Middle frontal gyrus (tissue), 1 donor: ENCODE measurements around the gene FASTKD3.
A peak's percentile ranks its signal among the peaks of the same experiment; 100 is the strongest.

ENCODE experiments used
- DNase-seq: peaks from one replicate; pipeline ENCODE4 v3.0.0-alpha.2; 2015; ENCODE audit warnings: low spot score; ENCODE audit errors: extremely low spot score

The FASTKD3 gene

DNA sequence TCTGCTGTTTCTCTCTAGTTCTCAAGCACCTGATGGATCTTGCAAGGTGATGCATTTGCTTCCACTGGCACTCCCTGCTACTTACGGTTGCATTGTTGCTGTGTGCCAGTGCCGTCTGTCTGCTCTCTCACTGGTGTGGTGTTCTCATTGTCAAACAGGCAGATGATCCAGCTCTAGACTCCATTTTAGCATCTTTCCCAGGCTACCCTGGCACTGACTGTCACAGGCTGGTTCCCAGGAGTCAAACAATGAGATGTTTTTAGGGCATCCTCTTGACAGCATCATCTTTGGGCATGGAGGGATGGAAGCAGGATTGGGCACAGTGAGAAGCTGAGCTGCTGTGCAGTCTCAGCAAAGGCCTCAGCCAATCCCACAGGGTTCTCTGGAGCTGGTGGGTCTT lies 13.0 kb upstream of the FASTKD3 start:
- DNase-seq = peak; percentile 20

DNA sequence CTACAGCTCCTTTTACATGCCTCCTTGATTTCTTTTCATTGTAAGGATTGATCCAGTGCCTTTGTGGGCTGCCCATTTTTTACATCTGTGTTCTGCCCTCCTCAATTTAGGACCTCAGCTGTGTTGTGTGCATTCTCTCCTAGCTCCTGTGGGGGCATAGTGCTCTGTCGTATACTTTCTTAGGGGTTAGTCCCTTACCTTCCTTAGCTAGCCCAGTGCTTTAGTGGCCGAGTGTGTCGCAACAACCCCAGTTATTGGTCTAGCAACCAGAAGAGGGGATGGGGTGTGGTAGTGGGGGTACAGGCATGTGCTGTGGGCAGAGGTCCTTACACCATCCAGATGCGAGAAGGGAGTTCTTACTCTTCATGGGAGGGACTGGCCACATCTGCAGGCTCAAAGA lies 12.3 kb upstream of the FASTKD3 start:
- DNase-seq = no peak

DNA sequence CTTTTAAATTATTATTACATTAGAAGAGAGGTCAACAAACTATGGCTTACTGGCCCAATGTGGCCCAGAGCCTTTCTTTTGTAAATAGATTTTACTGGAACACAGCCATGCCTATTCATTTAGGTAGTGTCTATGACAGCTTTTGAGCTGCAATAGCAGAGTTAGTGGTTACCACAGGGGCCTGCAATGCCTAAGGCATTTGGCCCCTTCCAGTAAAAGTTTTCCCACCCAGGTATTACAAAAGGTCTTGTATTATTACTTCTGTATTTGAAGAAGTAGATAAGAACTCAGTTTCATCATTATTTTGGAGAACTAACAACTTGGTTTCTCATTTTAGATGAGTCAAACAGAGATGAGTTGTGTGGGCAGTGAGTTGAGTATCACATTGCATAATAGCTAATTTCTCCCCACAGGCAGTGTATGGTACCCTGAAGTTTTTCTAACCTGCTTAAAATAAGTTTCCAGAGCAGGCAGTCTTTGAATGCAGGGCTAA lies 9.6 kb upstream of the FASTKD3 start:
- DNase-seq = no peak

DNA sequence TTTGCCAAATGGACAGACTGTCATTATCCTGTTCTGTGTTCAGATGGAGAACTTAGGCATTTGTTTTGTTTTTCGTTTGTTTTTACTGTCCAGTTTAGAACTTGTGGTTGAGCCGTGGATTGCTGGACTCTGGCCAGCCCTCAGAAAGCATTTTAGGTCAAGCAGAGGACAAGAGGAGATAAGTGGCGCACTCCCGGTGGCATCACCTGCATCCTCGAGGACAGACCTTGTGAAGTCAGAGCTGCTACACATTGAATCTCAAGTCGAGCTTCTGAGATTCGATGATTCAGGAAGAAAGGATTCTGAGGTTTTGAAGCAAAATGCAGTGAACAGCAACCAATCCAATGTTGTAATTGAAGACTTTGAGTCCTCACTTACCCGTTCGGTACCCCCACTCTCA lies 9.0 kb upstream of the FASTKD3 start:
- DNase-seq = no peak

DNA sequence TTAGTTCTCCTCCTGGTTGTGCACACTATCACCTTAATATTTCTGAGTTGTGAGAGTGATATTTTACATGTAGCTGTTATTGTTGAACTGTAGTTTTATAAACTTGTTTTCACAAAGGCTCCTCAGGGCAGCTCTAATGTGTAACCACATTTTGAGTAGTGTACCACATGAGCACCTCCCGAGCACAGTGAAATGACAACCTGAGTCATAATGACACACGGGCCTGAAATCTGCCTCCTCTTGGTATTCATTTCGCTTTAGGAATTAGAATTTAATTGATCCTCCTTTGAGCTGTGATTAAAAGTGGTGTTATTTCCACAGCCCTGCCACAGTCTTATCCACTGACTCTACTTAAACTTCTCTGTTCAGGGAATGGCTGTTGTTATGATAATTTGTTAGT lies 8.0 kb upstream of the FASTKD3 start:
- no peak for DNase-seq

DNA sequence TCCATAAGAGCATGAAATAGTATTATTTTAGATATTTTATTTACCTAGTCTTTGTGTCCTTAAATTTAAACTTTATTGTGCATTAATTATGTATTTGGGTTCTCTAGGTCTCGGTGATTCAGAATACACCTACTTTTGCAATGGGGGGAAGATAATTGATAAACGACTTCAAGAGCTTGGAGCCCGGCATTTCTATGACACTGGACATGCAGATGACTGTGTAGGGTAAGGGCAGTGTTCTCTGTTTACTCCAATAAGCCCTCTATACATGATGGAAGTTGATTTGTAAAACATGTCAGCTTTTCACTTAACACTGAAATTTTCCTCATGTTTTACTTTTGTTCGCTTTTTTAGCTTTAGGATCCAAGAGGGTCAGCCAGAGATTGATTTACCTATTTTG lies 6.3 kb upstream of the FASTKD3 start:
- DNase-seq = no peak

DNA sequence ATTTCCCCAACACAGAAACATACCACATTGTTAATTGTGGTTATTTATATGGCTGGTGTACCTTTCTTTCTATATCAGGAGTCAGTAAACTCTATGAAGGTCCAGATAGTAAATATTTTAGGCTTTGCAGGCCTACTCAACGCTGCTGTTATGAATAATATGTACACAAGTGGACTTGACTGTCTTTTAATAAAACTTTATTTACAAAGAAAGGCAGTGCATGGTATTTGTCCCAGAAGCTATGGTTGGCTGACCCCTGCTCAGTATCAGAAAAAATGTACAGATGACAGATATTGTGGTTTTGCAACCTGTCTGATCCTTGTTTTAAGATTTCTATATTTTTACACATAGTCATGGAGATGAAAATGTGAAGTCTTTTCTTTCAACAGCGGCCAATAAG lies 5.8 kb upstream of the FASTKD3 start:
- DNase-seq = no peak

DNA sequence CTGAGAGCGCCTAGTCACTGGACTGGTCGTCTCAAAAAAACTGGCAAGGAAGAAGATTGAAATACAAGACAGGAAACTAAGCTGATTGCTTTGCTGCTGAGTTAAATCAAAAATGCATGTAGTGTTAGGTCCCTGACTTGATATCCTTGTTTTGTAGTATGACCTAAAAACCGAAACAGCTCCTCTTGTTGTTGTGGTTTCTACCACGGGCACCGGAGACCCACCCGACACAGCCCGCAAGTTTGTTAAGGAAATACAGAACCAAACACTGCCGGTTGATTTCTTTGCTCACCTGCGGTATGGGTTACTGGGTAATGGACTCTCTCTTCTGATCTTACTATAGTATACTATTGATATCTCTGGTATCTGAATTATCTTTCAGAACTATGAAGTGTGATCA lies 4.4 kb upstream of the FASTKD3 start:
- DNase-seq = no peak

DNA sequence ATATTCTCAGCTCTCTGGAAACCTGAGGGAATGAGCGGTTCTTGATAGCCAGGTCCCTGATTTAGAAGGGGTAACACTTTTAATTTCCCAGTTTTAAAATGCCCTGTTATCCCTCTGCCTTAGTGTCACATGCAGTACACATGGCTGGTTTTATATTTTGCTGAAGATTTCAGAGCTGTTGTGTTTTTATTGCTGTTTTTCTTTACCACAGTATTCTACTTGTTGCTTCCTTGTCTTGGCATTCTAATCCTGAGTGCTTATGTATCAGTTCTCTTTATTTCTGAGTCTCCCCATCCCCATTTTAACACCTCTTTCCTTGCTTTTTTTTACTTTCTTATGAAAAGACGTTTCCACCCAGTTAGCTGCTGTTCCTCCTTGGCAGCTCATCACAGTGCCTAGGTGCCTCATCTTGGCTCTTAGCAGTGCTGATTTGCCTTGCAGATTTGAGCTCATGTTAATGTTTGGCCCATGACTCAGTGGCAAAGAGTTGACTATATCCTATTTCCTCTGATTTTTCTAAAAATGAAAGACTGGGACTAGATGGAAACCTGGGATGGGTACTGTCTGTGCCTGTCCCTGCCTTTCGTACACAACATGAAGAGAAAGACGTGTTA lies 3.8 kb upstream of the FASTKD3 start:
- DNase-seq = no peak

DNA sequence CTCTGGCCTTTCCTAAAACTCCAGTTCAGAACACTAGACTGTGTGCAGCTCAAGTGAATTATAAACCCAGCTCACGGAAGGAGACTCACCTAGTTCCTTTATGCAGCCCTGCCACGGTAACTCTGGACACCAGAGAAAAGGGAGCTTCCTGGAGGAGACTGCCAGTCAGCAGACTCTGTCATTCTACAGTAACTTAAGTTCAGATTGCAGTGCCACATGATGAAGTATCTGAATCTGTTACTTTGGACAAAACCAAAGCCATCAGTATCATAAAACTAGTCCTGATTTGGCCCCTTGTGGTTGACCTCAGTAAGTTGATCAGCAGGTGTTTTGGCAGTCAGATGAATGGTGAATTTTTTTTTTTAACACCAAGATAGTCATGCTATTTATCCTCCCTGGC lies 2.8 kb upstream of the FASTKD3 start:
- DNase-seq = no peak

DNA sequence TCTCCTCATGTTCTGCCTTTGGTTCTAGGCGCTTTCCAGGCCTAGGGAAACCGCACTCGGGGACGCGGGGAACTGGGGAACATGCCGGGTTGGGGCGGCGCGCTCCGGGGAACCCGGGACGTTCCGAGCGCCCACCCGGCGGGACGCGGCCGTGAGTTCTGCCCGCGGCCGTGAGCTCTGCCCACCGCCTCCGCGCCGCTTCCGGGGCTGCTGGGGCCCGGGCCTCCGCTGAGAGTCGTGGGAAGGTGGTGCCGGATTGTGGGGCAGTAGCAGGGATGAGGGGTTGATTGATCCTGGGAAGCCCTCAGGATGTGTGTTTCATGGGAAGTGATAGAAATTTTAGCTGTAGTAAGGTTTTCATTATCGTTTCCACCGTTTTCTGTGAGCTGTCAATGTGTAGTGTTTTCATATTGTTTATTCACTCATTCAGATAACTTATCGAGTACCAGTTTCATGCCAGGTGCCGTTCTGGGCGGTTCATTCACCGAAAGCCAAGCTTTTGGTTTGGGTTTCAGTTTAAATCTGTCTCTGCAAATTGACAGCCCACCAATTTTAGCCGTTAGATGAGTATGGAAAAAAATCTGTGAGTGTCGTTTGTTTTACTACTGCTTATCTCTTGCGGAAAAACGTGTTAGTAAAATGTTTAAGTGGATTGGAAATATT lies 774 bp upstream of the FASTKD3 start:
- no peak for DNase-seq

DNA sequence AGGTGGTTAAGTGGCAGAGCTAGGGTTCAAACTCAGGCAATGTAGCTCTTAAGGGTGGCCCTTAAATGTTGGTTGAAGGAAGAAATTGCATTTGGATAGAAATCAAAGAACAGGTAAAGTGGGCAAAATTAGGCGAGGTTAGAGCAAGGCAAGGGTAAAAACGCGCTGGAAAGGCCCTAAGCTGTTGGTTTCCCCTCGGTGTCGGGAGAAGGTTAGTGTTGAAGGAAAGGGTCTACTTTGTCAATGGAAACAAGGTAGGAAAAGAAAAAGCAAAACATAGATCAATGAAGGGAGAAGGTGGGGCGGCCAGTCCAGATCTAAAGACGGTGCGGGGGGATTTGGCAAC lies 431 bp downstream of the FASTKD3 start:
- no peak for DNase-seq

DNA sequence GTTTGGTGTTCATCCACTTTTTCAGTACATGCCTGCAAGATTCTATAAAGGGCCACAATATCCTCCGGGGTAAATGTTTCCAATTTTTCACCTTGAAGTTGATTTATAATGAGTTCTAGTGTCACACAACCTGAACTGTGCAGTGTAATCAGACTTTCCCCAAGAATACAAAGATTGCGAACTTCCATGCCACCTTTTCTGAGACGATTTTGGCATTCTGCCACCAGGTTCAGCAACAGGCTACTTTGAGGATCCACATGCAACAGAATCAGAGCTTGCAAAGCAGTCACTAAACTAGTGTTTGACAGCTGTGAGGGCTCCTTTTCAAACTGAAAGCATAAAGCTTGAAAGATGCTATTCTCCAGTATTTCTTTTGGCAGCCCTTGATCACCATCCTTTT lies 1.6 kb downstream of the FASTKD3 start:
- no peak for DNase-seq

DNA sequence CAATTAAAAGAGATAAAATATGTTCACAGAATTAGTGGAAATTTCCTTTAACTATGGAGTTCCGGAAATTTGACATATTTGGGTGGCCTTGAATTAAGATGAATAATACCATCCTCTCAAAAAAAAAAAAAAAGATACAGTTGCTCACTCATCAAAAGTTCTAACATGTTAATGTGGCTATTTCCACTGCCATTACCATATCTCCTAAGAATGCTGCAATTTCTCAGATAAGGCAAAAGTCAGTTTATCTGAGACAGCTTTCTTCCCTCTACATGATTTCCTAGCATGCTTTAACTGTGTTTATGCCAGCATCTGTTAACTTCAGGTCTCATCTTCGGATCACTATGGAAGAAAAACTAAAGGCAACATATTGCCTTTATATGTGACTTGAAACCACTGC lies 2.6 kb downstream of the FASTKD3 start:
- DNase-seq = no peak

DNA sequence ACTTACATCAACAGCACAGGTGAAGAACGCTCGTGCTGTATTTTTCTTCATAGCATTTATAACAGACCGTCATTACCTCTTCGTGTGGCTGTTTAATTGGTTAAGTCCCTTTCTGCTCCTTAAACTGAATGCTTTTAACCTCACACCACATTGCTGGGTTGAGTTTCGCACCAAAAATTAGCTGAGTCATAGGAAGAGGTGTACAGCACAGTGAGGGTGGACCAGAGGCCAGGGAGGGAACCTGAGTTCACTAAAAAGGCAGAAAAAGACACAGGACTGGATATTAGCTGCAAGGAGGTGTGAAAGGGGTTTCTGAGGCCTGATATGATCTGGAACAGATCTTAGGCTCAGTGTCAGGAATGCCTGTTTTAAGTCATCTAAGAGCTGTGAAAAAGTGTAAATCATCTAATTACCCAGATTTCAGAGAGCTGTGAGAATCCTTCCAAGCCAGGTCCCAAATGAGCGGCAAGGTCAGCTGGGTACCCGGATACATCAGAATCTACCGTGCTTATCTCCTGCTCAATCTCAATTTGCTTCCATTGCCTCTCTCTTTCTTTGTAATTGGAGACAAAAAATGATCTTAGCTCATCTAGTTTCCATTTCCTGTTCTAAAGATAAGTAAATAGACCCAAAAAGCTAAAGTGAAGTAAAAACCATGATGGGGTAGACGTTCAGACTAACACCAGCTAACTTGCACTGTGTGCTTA lies 10.8 kb downstream of the FASTKD3 start:
- DNase-seq = no peak

DNA sequence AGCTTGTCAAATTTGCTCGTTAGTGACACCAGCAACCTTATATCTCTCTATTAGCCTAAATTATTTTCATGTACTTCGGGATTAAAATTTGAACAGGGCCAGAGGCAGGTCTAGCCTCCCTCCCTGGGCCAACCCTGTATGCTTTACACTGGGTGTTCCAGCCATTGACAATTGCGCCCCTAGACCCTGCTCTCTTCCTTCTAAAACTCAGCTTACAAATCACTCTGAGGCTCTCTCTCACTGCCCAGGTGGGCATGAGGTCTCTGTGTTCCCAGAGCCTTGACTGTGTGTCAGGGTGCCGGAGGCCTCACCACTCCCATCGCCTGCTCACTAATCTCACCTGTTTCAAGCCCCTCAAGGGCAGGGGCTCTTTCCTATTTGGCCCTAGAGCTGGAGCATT lies 11.5 kb downstream of the FASTKD3 start:
- DNase-seq = no peak

DNA sequence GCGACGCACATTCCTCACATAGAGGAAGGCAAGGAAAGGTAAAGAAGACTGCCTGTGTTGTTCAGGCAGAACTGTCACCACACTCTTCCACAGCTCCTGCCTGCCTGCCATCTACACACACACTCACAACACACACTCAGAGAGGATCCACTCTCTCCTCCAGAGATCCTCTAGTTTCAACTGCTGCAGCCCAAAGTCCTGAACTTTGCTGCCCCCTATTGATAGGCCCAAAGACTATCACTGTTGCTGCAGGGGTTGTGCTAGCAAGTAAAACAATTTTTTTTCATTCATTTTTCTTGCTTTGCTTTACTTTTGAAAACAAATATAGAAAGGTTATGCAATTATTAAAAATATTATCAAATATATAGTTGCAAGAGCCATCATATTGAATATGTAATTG lies 12.0 kb downstream of the FASTKD3 start:
- peak; percentile 61 for DNase-seq

DNA sequence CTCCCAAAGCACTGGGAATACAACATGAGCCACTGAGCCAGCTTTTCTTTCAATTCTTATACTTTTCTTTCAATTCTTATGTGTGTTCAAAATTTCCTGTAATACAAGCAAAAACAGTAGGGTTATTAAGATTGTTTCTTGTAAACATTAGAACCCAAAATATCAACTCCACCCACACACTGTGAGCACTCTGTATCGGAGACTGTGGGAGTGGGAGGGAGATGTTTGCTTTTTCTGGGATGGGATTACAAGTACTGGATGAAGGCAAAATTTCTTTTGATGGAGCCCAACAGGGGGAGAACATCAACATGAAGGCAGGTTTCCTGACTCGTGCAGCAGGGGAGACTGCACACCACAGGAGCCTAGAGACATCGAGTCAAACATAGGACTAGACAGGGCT lies 13.2 kb downstream of the FASTKD3 start:
- no peak for DNase-seq

DNA sequence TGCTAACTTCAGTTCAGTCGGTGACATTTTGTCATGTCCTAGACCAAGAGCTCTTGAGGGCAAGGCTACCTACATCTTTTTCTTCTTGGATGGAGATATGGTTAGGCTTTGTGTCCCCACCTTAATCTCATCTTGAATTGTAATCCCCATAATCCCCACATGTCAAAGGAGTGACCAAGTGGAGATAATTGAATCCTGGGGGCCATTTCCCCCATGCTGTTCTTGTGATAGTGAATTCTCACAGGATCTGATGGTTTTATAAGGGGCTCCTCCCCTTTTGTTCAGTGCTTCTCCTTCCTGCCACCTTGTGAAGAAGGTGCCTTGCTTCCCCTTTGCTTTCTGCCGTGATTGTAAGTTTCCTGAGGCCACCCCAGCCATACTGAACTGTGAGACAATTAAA lies 15.8 kb downstream of the FASTKD3 start:
- no peak for DNase-seq

DNA sequence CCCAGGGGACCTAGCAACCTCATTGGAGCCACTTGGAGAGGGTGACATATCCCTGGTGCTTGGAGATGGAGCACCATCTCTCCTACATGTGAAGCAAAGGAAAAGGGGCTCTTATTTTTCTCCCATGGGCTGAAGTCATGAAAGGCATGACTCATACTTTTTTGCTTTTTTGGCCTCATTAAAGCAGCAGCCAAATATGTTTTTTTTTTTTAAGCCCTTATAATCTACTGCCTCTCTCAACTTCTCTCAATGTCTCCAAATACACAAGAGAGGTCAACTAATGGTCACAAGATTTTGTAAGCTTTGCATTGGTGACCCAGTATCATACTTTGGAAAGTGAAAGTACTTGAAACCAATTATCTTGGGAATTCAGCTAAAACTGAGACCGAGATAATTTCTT lies 16.3 kb downstream of the FASTKD3 start:
- DNase-seq = no peak

DNA sequence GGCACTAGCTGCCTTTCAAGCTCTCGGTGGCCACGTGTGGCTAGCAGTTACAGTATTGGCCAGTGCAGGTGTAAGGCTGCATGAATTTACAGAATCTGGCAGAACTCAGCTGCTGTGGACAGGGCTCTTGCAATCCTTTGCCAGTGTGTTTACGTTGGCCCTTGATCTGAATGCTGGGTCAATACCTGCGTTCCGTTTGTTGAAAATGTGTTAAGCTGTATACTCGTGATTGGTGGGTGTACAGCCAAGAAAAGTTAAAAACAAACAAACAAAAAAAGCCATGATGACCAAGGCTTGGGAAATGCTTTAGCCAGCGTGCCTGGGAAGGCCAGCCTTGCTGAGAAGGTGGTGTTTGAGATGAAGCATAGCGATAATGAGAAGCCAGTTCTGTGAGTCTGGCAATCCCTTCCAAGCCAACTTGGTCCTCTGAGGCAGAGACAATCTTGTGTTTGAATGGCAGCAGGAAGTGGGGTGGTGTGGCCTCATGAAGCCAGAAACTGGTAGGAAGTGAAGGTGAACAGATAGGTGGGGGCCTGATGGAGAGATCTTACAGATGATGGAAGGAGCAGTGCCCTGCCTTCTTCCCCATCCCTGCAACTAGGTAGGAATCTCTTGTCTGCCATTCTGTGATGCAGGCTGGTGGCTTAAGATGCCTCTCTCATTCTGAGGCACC lies 17.1 kb downstream of the FASTKD3 start:
- no peak for DNase-seq

DNA sequence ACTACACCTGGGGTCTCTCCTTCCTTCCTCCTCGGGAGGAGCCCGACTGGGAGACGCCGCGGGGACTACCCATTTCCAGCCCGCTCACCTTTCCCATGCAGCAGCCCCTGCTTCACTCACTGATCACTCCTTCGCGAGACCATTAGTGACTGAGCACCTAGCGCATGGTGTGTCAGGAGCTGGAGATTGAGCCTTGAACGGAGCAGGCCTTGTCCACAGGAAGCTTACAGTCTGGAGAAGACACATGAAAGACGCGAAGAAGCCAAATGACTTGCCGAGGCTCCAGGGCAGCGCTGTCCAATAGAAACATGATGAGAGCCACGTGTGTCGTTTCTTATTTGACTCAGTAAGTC lies 17.6 kb downstream of the FASTKD3 start:
- DNase-seq = no peak
